ENCODE results near the gene TSPAN11.

TSPAN11 gene

DNA sequence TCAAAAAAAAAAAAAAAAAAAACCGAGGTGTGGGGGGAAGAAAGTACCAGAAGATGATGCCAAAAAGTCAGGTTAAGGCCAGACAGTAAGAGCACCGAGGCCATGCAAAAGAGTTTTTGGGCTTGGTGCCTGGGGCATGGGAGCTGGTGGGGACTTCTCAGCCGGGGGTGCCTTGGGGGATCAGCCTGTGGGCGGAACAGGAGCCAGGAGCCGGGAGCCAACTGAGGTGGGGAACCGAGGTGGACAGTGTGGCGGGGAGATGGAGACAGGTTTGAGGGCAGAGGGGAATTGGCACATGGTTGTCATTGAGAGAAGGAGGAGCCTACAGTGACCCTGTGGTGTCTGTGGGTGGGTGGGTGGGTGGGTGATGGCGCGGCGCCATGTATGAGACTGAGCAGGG, 33.2 kb downstream of the TSPAN11 start:
- DNase-seq (ENCODE audit: low read depth): no peak

DNA sequence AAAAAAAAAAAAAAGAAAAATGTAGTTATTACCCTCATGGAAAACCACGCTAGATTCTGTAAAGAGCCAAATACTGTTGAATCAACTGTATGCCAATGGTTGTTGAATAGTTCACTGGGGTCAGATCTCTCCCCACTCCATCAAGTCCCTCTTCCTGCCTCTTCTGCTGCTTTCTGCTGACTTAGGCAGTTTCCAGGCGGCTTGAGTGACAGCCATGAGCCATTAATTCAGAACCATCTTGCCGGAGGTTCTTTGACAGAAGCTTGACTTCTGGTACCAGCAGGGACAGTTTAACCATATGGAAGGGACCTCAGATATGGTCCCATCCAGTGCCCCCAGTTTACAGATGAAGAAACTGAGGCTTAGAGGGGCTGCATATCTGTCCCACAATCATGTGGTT, 34.5 kb downstream of the TSPAN11 start:
- no peak for DNase-seq (ENCODE audit: low read depth)

DNA sequence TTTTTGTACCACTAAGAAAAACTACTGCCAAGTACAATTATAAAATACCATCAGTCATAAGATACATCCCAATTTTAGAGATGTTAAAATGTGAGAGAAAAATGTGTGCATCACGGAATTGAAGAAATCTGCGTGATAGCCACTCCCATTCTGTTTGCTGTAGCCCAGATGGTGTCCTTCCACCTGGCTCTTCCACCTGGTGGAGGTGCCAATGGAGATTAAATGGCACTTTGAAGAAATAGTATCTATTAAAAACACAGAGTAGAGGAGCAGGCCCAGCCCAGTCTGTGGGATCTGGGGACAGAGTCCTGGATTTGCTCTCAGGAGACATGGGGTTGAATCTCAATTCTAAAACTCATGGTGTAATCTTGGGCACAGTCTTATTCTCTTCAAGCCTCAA, 35.5 kb downstream of the TSPAN11 start:
- no peak for DNase-seq (ENCODE audit: low read depth)

DNA sequence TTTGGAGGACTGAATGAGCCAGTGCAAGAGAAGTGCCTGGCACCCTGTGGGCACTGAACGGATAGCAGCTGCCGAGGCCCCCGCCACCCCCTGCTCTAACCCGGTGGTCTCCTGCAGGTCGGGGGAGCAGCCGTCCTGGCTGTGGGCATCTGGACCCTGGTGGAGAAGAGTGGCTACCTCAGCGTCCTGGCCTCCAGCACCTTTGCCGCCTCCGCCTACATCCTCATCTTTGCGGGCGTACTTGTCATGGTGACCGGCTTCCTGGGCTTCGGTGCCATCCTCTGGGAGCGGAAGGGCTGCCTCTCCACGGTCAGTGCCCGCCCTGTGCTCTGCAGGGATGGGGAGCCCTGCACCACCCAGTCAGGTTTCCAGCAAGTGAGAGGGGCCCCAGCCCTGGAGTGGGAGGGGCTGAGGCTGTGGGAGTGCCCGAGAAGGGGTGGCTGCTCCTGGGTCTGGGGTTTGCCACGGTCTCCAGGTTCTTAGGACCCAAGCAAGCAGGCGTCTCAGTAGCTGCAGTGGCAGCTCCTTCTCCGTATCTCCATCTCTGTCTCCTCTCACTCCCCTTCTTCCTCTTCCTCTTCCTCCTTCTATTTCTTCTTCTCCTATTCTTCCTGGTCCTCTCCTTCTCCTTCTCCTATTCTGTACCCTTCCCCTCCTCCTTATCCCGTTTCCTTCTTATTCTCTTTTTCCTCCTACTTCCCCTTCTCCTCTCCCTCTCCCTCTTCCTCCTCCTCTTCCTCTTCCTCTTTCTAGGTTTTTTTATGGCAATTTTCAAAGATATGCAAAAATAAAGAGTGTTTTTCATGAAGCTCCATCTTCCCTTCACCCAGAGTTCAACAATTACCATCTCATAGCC, 37.4 kb downstream of the TSPAN11 start:
- no peak for DNase-seq (ENCODE audit: low read depth)

DNA sequence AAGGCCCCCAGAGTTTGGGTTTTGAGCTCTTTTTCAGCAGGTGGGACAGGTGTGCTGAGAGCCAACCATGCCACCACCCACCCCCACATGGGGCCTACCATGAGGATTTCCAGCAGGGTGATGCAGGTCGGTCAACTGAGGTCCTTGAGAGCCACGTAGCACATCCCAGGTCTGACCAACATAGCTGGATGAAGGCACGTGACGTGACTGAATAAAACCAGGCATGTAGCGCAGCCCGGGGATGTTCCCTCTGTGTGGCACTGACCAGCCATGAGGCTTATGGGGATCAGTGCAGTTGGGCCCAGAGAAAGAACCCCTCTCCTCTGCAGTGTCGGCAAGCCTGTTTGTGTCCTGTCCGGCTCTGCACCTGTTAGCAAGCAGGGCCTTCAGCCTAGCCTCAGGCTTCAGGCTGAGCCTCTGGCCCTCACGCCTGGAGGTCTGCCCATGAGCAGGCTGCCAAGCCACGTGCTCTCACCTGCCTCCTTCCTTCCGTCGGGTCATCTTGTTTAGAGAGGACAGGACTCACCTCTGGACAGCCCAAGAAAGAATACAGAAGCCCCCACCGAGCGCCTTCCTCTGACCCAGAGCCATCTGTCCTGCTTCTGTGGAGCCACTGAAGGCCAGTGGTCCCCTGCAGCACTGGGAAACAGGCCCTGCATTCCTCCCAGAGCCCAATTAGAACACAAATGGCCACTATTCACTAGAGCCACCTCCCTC, 38.5 kb downstream of the TSPAN11 start:
- DNase-seq (ENCODE audit: low read depth): no peak

DNA sequence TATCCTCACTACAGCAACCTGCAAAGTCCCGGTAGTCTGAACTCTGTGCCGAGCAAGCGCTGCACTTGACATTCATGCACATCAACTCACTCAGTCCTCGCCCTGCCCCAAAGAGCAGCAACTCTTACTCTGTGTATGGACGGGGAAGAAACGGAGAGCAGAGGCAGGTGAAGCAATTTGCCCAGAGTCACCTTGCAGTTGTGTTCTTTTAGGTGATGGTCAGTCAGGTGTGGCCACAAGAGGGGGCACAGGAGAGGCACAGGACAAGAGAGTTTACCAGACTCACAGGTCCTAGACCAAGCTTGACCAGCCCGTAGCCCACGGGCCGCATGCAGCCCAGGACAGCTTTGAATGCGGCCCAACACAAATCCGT, 39.1 kb downstream of the TSPAN11 start:
- no peak for DNase-seq (ENCODE audit: low read depth)

DNA sequence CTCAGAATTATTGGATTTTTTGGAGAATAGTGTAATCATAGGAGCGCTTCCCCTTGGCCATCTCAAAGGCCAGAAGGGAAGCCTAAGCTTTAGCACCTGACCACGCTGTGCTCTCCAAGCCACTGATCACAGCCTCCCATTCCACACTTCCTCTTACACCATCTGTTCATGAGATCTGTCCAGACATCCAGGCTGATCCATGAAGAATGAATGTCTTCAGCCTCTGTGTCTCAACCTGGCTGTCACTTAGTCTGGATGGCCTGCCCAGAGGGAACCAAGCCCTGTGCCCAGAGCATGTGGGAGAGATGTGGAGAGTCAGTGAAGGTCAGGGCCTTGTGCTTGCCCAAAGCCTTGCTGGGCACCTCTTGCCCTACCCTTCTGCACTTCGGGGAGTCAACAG, 40.5 kb downstream of the TSPAN11 start:
- no peak for DNase-seq (ENCODE audit: low read depth)

DNA sequence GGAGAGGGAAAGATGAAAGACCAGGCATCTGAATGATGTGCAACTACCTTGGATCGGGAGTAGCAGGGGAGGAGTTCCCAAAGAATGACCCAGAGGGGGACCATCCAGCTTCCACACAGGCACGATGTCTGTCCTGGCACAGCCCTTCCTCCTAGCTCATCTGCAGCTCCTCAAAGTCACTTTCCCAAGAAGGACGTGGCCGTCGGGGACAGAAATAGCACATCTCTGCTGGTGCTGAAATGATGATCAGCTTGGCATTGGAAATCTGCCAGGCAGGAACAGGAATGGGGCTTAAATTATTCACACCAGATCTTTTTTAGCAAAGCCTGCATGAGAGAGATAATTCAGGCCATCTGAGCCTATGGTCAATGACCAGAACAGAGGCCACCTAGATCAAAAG, 41.7 kb downstream of the TSPAN11 start:
- no peak for DNase-seq (ENCODE audit: low read depth)

DNA sequence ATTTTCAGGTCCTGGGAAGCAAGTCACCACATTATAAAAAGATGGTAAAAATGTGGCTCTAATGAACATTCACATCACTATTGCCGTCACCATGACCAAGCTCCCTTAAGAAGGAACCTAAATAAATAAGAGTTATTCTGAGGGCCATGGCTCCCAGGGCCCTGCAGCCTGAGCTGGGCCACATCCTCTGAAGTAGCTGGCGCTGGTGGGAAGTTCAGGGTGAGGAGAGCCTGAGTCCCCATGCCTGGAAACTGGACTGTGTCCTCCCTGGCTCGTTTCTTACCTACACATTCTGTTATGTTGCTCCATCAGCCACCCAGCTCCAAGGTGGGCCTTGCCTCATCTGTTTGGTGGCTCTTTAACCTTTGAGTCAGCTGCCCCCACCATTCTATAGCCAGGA, 42.5 kb downstream of the TSPAN11 start:
- DNase-seq (ENCODE audit: low read depth): no peak

DNA sequence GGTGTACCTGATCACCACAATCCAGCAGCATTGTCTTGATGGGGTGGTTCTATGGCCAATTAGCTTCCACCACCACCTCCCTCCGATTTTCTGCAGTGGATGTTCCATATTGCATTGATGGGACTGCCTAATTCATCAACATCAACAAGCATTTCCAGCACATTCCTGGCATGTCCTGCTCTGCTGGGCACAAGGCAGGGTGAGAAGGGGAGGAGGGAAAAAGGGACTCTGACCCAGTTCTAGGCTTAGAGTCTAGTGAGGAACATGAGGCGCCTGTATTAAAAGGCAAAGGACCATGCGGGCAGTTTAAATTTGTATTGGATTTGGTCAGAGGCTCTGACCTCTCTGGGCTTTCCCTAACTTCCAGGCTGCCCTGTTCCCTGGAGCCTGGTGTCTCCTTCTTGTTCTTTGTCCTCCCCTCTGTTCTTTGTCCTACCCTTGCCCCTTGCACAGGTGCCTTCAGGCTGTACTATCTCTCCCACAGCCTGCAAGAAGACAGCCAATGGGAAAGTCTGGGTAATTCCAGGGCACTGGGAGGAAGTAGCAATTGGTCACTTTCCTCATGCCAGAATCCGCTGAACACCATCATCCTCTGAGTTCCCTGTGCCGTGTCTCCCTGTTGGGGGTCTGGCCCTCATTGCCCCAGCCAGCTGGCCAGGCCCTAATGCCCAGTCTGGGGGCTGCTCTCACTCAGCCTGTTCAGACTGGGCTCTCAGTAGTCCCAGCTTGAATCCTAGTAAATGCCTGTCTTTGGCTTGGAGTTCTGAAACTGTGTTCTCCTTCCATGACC, 43.3 kb downstream of the TSPAN11 start:
- DNase-seq (ENCODE audit: low read depth): no peak

DNA sequence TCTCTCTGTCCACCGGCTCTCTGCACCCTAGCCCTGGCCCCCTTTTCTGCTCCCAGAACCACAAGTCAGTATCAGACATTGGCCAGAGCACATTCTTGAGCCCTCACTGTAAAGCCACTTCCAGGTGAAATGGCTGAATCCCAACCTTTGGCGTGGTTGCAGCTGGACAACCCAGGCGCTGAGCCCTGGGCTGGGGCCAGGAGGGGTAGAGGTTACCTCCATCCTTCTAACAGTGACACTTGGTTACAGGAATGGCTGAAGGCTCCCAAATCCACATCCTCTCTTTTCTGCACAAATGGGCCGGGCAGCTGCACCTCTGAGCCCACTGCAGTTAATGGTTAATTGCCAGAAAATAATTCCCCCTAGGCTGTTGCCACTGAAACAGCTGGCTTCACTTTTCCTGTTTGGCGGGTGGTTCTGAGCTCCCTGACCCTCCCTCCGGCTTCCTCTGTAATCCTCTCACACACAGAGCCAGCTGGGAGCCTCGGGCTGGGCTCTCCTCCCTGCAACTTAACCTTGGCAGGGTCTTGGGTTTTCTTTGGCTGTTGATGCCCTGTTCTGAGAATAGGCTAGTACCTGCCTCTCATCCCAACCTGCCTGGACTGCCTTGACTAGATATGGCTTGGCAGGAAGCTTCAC, 44.1 kb downstream of the TSPAN11 start:
- DNase-seq (ENCODE audit: low read depth): no peak

DNA sequence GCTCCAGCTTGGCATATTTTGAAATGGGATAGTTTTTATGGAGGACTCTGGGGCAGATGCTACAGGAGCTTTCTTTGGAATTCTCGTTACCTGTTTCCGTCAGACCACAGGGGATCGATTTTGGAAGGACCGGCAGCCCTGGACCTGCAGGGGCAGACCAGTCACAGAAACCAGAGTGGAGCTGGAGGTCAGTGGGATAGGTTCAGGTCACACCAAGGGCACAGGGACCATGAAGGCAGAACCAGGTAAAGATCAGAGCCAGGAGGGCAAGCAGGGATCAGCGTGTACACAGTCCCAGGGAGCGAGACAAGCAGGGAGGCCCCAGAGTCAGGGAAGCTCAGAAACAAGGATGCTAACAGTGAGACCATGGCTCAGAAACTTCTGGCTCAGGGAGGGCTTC, 45.5 kb downstream of the TSPAN11 start:
- no peak for DNase-seq (ENCODE audit: low read depth)

DNA sequence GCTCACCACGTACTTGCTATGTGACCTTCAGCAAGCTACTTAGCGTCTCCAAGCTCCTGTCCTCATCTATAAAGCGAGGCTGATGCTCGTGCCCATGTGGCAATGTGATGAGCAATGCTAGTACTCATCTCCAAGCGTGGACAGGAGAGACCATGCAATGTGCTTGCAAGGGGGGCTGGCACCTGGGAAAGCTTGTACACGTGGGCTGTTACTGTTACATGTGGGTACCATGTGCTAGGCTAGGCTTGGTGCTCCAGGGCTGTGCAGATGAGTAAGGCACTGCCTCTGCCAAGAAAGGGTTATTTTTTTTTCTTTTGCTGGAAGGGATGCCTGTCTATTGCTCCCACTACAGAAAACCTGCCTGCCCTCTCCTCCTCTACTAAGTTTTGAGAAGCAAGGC, 46.6 kb downstream of the TSPAN11 start:
- DNase-seq (ENCODE audit: low read depth): no peak

DNA sequence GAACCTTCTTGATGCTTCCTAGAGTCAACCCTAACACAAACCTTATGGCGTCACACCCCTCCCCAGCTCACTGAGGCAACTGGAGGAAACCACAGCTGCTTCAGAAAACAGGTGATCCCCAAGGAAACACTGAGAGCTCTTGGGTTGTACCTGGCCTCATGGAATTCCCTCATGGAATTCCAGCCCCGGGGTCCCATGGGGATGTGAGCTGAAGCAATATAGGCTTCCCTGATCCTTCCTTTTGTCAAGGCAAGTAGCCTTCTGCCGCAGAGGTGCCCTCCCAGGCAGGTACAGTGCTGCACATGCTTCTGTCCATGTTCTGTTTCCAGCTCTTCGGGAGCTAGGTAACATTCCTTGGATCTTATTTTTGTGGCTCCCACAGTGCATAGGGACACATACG, 47.3 kb downstream of the TSPAN11 start:
- DNase-seq (ENCODE audit: low read depth): no peak

DNA sequence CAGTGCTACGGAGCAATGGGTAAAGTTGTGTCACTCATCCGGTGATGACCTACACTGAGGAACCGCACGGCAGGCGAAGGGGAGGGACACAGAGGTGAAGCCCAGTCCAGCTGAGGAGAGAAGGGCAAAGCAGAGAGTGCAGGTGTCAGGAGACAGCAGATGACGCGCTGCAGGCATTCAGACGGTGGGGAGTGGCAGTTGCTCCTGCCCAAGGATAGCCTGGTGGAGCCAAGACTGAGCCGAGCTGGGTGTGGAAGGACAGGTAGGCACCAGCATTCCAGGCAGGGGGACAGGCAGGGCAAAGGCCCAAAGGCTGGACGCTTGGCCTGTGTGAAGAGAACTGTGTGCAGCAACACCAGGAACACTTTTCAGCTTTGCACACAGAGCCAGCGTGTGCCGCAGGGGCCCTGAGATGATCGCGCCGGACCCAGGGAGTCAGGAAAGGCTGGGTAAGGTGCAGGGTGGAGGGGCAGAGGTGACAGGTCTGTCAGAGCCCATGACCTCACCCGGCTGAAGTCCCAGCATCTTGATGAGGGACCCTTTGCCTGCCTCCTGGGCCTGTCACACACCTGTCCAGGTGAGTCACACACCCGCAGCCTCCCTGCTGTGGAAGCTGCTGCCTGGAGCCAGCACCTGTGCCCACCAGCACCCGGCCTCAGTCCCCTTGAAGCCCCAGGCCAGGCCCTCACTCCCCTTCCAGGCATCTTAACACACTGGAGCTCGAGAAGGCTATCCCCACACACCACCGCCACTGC, 48.4 kb downstream of the TSPAN11 start:
- no peak for DNase-seq (ENCODE audit: low read depth)

DNA sequence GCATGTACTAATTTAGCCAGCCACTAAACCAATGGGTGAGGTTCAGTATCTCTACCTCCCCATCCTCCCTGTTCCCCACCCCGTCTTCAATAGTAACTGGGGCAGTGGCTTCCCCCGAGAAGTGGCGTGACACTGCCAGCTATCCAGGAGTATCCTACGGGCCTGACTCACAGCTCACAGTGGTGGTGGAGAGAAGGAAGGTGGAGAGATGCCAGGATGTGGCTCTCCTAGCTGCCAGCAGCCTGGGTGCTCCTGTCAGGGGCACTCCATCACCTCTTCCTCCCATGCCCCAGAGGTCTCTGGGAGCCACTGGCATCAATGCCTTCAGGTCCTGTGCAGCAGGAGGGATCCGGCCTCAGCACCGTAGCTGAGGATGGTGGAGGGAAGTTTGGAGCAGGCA, 49.0 kb downstream of the TSPAN11 start:
- no peak for DNase-seq (ENCODE audit: low read depth)

DNA sequence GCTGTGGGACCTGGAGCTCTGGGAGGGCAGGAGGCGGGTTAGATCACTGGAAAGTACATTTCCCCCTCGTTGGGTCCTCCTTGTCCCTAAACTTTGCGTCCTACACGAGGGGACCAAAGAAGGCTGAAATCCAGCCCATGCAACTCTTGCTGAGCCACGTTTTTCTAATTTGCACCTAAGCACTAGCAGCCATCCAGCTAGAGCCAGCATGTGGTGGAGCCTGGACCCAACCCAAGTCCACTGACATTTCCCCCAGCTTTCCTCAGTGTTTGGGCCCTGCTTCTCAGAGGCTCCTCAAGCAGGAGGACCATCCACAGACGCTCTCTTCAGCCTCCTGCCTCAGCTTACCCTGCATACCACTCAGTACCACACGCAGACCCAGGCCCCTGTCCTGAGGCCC, 49.7 kb downstream of the TSPAN11 start:
- DNase-seq (ENCODE audit: low read depth): no peak

DNA sequence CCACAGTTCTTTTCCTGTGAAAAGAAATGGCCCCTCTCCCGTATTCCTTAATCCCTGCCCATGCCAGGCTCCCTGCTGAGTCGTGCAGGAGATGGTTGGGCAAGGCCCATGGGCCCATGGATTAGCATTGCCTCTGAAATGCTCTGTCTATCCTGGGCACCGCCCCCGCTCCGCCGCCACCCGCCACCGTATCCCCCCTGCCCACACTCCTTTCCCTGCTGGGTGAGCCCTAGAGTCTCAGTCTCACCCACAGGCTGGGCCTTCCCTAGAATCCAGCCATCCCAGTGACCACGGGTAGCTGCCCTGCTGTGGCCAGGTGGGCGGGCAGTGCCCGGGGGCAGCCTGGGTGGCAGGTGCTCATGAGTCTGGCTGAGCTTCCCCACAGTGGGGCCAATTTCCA, 50.6 kb downstream of the TSPAN11 start:
- no peak for DNase-seq (ENCODE audit: low read depth)

DNA sequence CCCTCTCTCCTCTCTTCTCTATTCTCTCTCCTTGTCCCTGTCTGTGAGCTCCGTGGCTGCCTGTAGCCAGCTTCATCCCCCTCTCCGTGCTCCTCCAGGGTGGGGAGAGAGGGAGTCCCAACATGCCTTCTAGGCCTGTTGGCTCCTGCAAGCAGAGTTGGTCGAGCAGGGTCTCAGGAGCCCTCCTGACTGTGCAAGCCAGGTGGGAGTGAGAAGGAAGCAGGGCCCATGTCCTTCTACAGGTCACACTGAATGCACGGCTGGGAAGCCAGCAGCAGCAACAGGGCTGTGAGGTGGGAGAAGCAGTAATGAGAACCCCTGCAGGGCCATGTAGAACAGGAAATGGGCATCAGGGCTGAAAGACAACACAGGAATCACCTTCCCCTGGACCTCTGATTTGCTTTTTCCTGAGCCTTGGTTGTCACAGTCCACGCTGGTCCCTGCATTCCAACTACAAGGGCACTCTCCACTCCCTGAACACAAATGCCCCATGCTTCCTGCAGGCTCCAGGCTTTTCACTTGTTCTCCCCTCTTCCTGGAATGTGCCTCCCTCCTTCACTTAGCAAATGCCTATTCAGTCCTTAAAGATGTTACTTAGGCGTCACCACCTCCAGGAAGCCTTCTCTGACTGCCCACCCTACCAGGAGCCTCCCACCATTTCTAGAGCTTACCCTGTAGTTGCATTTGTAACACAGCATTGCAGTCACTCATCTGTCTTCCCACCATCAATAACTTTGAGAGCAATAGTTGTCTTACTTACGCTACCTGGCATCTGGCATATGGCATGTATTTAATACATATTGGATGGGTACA, 51.2 kb downstream of the TSPAN11 start:
- DNase-seq (ENCODE audit: low read depth): no peak

DNA sequence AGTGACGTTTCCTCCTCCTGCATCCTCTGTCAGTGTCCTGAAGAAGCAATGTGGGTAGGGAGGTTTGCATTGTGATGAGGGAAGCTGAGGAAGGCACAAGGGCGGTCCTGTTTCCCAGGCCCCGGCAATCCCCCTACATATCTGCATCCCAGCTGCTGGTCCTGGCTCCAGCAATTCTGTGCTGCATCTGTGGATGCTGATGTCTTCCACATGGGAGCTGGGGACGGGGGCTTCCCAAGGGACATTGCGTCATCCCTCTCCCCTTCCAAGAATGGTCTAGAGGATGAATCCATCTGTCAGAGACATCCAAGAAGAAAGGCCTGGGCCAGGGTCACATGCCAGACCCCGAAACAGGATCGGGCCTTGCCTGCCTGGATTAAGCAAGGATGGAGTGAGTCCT, 52.1 kb downstream of the TSPAN11 start:
- DNase-seq (ENCODE audit: low read depth): no peak
